Measurements from ENCODE around the gene MSRB3.

Gene MSRB3

DNA sequence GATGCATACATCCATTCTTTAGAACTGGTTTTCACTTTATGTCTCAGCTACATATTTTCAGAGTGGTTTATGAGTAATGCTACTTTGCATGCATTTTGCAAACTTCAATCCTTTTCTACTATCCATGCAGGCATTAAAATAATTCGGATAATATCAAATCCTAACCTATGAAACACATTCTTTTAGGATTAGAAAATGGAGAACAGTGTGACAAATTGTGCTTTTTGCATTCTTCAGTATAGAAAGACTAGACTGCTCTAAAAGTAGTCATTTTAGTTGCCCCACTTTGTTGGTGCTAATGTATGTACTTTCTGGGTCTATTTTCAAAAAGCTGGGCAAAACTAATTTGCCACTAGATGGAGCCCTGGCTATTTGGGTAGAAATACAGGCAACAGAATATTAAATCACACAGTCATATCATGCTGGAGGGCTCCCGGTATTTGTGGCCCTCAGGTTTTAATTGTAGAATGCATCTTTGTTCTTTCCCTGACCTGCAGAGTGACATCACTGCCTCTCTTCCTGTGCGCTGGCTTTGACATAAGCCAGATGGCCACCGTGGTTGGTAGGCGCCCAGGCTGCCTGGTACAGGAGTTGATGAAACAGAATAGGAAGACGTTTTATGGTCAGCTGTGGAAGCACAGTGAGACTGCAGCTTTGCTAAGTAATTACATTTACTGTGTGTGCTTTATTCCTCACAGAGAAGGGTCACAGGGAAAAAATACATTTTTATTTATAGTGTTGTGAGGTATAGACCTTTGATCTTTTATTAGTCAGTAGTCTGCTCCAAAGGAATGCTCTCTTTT, 28.1 kb downstream of the MSRB3 start:
- Histone ChIP-seq H3K9ac (no peak overlapping the region), H3K4me1 (ENCODE audit: low read depth, poor library complexity, severe bottlenecking) (no peaks in the 10 kb centered on the region), H3K79me2 (ENCODE audit: insufficient read depth, low read depth) (no peaks in the 10 kb centered on the region), H3K27me3 (ENCODE audit: insufficient read depth, low read depth) (no peaks in the 10 kb centered on the region), H2AFZ (ENCODE audit: low read depth) (no peak overlapping the region), H3K36me3 (ENCODE audit: insufficient read depth) (no peaks in the 10 kb centered on the region), H3K4me2 (no peak overlapping the region), H3K27ac (no peak overlapping the region), H4K20me1 (ENCODE audit: insufficient read depth) (no peaks in the 10 kb centered on the region), H3K4me3 (IDR thresholded peaks at IDR 0.05; ENCODE audit: insufficient read depth, low read depth, low read length) (no peak overlapping the region)
- TF ChIP-seq, protein P1, sequence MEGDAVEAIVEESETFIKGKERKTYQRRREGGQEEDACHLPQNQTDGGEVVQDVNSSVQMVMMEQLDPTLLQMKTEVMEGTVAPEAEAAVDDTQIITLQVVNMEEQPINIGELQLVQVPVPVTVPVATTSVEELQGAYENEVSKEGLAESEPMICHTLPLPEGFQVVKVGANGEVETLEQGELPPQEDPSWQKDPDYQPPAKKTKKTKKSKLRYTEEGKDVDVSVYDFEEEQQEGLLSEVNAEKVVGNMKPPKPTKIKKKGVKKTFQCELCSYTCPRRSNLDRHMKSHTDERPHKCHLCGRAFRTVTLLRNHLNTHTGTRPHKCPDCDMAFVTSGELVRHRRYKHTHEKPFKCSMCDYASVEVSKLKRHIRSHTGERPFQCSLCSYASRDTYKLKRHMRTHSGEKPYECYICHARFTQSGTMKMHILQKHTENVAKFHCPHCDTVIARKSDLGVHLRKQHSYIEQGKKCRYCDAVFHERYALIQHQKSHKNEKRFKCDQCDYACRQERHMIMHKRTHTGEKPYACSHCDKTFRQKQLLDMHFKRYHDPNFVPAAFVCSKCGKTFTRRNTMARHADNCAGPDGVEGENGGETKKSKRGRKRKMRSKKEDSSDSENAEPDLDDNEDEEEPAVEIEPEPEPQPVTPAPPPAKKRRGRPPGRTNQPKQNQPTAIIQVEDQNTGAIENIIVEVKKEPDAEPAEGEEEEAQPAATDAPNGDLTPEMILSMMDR (conservative IDR thresholded peaks at IDR 0.05; ENCODE audit: low read depth, low read length) = peak; percentile 84

DNA sequence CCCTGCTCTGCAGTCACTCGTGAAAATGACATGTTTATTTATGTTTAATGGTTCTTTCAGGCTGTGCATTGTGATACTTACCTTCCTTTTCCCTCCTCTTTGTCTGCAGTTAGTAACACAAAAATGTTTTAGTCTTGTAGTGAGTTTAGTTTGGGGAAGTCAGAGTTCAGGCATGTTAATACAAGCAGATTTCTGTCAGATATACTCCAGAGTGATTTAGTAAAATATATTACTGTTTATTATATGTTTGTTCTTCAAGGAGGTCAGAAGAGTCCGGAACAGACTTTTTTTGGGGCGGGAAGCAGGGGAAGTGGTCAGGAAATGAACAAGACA, 28.7 kb downstream of the MSRB3 start:
- no peak overlapping the region for H3K4me2 ChIP-seq
- H3K79me2 ChIP-seq (ENCODE audit: insufficient read depth, low read depth) = no peaks in the 10 kb centered on the region
- no peaks in the 10 kb centered on the region for H3K36me3 ChIP-seq (ENCODE audit: insufficient read depth)
- no peaks in the 10 kb centered on the region for H3K4me1 ChIP-seq (ENCODE audit: low read depth, poor library complexity, severe bottlenecking)
- H3K4me3 ChIP-seq (IDR thresholded peaks at IDR 0.05; ENCODE audit: insufficient read depth, low read depth, low read length) = no peak overlapping the region
- no peak overlapping the region for H2AFZ ChIP-seq (ENCODE audit: low read depth)
- H3K27me3 ChIP-seq (ENCODE audit: insufficient read depth, low read depth) = no peaks in the 10 kb centered on the region
- no peak overlapping the region for H3K9ac ChIP-seq
- no peaks in the 10 kb centered on the region for H4K20me1 ChIP-seq (ENCODE audit: insufficient read depth)
- no peak overlapping the region for H3K27ac ChIP-seq
- TF ChIP-seq, protein P1 (conservative IDR thresholded peaks at IDR 0.05; ENCODE audit: low read depth, low read length) = no peak

DNA sequence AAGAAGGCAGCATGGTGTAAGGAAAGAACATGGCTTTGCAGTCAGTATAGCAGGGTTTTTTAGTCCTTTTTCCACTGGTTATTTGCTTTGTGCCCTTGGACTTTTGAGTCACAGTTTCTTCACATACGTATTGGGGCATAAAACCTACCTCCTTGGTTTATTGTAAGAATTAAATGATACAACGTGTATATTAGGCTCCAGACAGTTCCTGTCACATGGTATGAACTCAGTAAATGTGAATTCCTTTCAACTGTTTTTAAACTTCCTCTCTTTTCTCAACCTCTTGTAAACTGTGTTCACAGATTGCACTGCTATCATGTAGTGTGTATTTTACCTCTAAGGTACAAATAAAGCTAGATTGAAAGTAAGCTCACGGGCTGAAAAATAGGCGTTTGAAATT, 29.5 kb downstream of the MSRB3 start:
- no peak overlapping the region for H3K4me2 ChIP-seq
- no peak overlapping the region for H3K4me3 ChIP-seq (IDR thresholded peaks at IDR 0.05; ENCODE audit: insufficient read depth, low read depth, low read length)
- H2AFZ ChIP-seq (ENCODE audit: low read depth) = no peak overlapping the region
- TF ChIP-seq, protein P1 (conservative IDR thresholded peaks at IDR 0.05; ENCODE audit: low read depth, low read length) = no peak
- no peak overlapping the region for H3K9ac ChIP-seq
- H3K27ac ChIP-seq = no peak overlapping the region
- no peaks in the 10 kb centered on the region for H3K27me3 ChIP-seq (ENCODE audit: insufficient read depth, low read depth)
- no peaks in the 10 kb centered on the region for H3K4me1 ChIP-seq (ENCODE audit: low read depth, poor library complexity, severe bottlenecking)
- H3K36me3 ChIP-seq (ENCODE audit: insufficient read depth) = no peaks in the 10 kb centered on the region
- H4K20me1 ChIP-seq (ENCODE audit: insufficient read depth) = no peaks in the 10 kb centered on the region
- H3K79me2 ChIP-seq (ENCODE audit: insufficient read depth, low read depth) = no peaks in the 10 kb centered on the region

DNA sequence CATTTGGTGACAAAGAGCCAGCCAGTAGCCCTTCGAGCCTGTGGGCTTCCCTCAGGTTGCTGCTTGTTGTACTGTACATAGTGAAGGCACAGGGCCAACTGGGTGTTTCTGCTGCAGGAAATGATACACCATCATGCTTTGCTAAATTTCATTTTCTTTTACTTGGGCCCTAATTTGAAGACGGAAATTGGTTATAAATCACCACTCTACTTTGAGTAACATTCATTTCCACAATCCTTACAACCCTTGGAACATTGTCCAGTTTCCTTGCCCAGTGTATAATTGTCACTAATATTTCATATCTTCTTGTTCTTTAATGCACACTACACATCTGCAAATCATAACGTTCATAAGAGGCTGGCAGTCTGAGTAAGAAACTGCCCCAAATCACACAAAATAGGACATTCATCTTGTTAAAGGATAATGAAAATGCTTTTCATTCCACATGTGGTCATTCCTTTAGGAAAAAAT, 30.2 kb downstream of the MSRB3 start:
- no peak overlapping the region for H3K4me3 ChIP-seq (IDR thresholded peaks at IDR 0.05; ENCODE audit: insufficient read depth, low read depth, low read length)
- H3K36me3 ChIP-seq (ENCODE audit: insufficient read depth) = no peaks in the 10 kb centered on the region
- no peaks in the 10 kb centered on the region for H4K20me1 ChIP-seq (ENCODE audit: insufficient read depth)
- H3K79me2 ChIP-seq (ENCODE audit: insufficient read depth, low read depth) = no peaks in the 10 kb centered on the region
- H3K9ac ChIP-seq = no peak overlapping the region
- H3K27ac ChIP-seq = no peak overlapping the region
- H3K4me1 ChIP-seq (ENCODE audit: low read depth, poor library complexity, severe bottlenecking) = no peaks in the 10 kb centered on the region
- H3K4me2 ChIP-seq = no peak overlapping the region
- H2AFZ ChIP-seq (ENCODE audit: low read depth) = no peak overlapping the region
- H3K27me3 ChIP-seq (ENCODE audit: insufficient read depth, low read depth) = no peaks in the 10 kb centered on the region
- TF ChIP-seq, protein P1 (conservative IDR thresholded peaks at IDR 0.05; ENCODE audit: low read depth, low read length) = no peak
